ENCODE data around the gene PPP1R14B.
A peak's percentile ranks its signal among the peaks of the same experiment; 100 is the strongest.

Gene PPP1R14B

DNA sequence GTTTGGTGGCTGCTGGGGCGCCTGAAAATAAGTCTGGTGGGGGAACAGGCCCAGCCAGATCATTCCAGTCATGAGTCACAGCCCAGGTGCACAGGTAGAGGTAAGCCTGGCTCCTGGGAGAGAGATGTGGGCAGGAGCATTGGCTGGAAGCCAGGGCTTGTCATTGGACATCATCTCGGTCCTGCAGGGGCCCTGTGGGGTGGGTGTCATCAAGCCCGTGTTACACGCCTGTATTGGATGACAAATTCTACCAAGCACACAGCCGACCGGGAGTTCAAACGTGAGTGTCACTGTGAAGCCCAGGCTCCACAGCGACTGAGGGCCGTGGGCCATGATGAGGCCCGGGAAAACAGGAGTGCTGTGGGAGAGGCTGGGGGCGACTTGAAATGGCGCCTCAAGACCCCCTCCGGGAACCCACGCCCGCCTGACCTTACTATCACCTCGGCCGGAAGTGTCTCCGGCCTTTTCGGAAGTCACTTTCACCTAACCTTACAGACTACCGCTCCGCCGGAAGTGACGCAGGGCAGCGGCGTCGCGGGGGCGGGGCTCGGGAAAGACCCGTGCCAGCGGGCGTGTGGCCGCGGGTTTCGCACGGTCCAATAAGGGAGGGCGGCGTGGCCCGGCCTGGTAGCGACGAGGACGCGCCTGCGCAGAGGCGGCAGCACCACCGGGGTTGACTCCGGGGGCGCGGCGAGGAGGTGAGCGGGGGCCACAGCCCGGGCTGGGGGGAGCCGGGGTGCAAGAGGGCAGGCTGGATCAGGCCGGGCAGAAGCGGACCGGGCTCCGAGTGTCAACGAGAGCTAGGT lies 6.1 kb downstream of the PPP1R14B start, which contains the start of gene FKBP2:
TSS of gene FKBP2 (plus strand) at position 661 of the 806 bp plus-strand sequence. CDS start 1,293 bp downstream, outside the sequence.
- 2% methylated on average over 46 of the region's 58 CpGs for whole genome bisulfite sequencing (ENCODE audit: insufficient coverage)
- H3K4me3 ChIP-seq (ENCODE audit: control insufficient read depth in 1 of 7, extremely low read depth in 1 of 7, insufficient read depth in 4 of 7, low read depth in 2 of 7, low read length in 6 of 7) = peak within 1 kb of the TSS; percentile 69 to 91 (median 85)
- ChIA-PET CTCF (interaction anchor here (0.6 to 12.2 kb wide), 7 partner anchors 17 to 534 kb away, joined by 3 to 177 read pairs (median 4); partner anchors contain the start of gene FERMT3), POLR2A (interaction anchor here (0.6 to 7.6 kb wide), 11 partner anchors 9 to 150 kb away, joined by 3 to 74 read pairs (median 3); partner anchors contain the start of genes DNAJC4, FERMT3, PRDX5 and TRMT112)
- no peaks in the 10 kb centered on the region for H3K27me3 ChIP-seq (replicated peaks in 2 of 5; ENCODE audit: control insufficient read depth in 4 of 5, insufficient read depth in 5 of 5, low read length in 4 of 5)
- H3K9me3 ChIP-seq (ENCODE audit: control extremely low read depth in 1 of 5, control insufficient read depth in 4 of 5, insufficient read depth in 2 of 5, low read depth in 1 of 5, low read length in 4 of 5) = no peaks in the 10 kb centered on the region
- peak; percentile 96 to 98 (median 98) for DNase-seq
- H3K27ac ChIP-seq (ENCODE audit: insufficient read depth in 1 of 2, low read depth in 1 of 2, low read length in 2 of 2, poor library complexity in 1 of 2, severe bottlenecking in 2 of 2) = peak within 1 kb of the TSS; percentile 96 to 97
- H3K4me1 ChIP-seq (ENCODE audit: control extremely low read depth in 1 of 4, control insufficient read depth in 4 of 4, insufficient read depth in 4 of 4, low read length in 3 of 4) = peaks cover 4 to 56% (median 49%) of the 10 kb centered on the region in 4 experiments
- peaks cover 0 to 37% (median 28%) of the 10 kb centered on the region in 4 experiments for H3K36me3 ChIP-seq (ENCODE audit: control insufficient read depth in 4 of 4, insufficient read depth in 4 of 4, low read length in 3 of 4)

DNA sequence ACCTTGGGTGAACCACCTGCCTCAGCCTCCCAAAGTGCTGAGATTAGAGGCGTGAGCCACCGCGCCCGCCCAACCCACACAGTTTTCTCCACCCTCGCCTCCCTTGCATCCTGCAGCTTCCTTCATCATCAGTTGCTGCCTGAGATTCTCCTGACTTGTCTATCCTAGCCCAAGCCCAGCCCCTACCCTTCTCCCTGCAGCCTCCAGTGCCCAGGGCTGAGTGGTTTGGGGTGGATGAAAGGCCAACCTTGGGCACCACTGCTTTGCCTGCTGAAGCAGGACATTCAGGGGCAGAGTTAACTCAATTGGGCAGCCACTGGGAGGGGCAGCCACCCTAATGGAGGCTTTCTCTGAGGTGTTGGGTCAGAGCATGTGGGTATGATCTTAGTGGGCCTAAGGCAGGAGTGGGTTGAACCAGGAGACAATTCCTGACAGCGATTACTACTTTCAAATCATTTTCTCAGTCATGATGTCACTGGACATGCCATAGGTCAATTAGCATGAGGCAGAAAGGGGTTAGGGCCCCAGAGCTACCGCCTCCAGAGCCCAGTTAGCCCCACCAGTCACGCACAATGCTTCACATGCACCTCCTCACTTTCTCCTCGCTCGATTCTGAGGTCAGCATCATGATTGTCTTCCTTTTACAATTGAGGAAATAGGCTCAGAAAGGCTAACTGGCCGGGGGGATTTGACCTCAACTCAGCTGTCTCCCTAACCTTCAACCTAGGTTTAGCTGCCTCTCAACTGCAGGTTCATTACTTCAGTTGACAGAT lies 6.9 kb downstream of the PPP1R14B start:
- Histone ChIP-seq H3K4me1 (ENCODE audit: control extremely low read depth in 1 of 4, control insufficient read depth in 4 of 4, insufficient read depth in 4 of 4, low read length in 3 of 4) (peaks cover 4 to 56% (median 49%) of the 10 kb centered on the region in 4 experiments), H3K27me3 (replicated peaks in 2 of 5; ENCODE audit: control insufficient read depth in 4 of 5, insufficient read depth in 5 of 5, low read length in 4 of 5) (no peaks in the 10 kb centered on the region), H3K36me3 (ENCODE audit: control insufficient read depth in 4 of 4, insufficient read depth in 4 of 4, low read length in 3 of 4) (peaks cover 0 to 35% (median 28%) of the 10 kb centered on the region in 4 experiments), H3K9me3 (ENCODE audit: control extremely low read depth in 1 of 5, control insufficient read depth in 4 of 5, insufficient read depth in 2 of 5, low read depth in 1 of 5, low read length in 4 of 5) (no peaks in the 10 kb centered on the region), H3K4me3 (ENCODE audit: control insufficient read depth in 1 of 7, extremely low read depth in 1 of 7, insufficient read depth in 4 of 7, low read depth in 2 of 7, low read length in 6 of 7) (peak overlapping the region in 5 of 7 experiments; percentile 63 to 91 (median 85)), H3K27ac (ENCODE audit: insufficient read depth in 1 of 2, low read depth in 1 of 2, low read length in 2 of 2, poor library complexity in 1 of 2, severe bottlenecking in 2 of 2) (peak overlapping the region; percentile 96 to 97)
- ChIA-PET CTCF (interaction anchor here (1.2 to 1.5 kb wide), 2 partner anchors 10 to 33 kb away, joined by 3 to 5 read pairs; partner anchors contain the start of gene FERMT3), POLR2A (interaction anchor here (0.5 to 7.6 kb wide), 3 partner anchors 32 to 43 kb away, joined by 3 to 74 read pairs (median 4); partner anchors contain the start of gene FERMT3)
- peak in 2 of 3 donors; percentile 59 to 68 for DNase-seq
- WGBS (ENCODE audit: insufficient coverage) = 77% methylated on average over 11 of the region's 11 CpGs

- Histone ChIP-seq H3K27me3 (replicated peaks in 2 of 5; ENCODE audit: control insufficient read depth in 4 of 5, insufficient read depth in 5 of 5, low read length in 4 of 5) (no peaks in the 10 kb centered on the region), H3K27ac (ENCODE audit: insufficient read depth in 1 of 2, low read depth in 1 of 2, low read length in 2 of 2, poor library complexity in 1 of 2, severe bottlenecking in 2 of 2) (no peak overlapping the region), H3K4me1 (ENCODE audit: control extremely low read depth in 1 of 4, control insufficient read depth in 4 of 4, insufficient read depth in 4 of 4, low read length in 3 of 4) (peaks cover 4 to 51% (median 44%) of the 10 kb centered on the region in 4 experiments), H3K4me3 (ENCODE audit: control insufficient read depth in 1 of 7, extremely low read depth in 1 of 7, insufficient read depth in 4 of 7, low read depth in 2 of 7, low read length in 6 of 7) (no peak overlapping the region), H3K36me3 (ENCODE audit: control insufficient read depth in 4 of 4, insufficient read depth in 4 of 4, low read length in 3 of 4) (peaks cover 0 to 31% (median 25%) of the 10 kb centered on the region in 4 experiments), H3K9me3 (ENCODE audit: control extremely low read depth in 1 of 5, control insufficient read depth in 4 of 5, insufficient read depth in 2 of 5, low read depth in 1 of 5, low read length in 4 of 5) (no peaks in the 10 kb centered on the region)
- no peak for DNase-seq
- ChIA-PET POLR2A (no interaction called here), CTCF (interaction anchor here (0.8 to 2.1 kb wide), 5 partner anchors 11 to 33 kb away, joined by 3 to 15 read pairs (median 4); partner anchors contain the start of gene FERMT3)
- 95% methylated on average over 4 of the region's 5 CpGs for WGBS (ENCODE audit: insufficient coverage)
These were observed 7.7 kb downstream of the PPP1R14B start for GRCh38 chr11:64238999-64239398.

- Histone ChIP-seq H3K4me1 (ENCODE audit: control extremely low read depth in 1 of 4, control insufficient read depth in 4 of 4, insufficient read depth in 4 of 4, low read length in 3 of 4) (peaks cover 4 to 47% (median 42%) of the 10 kb centered on the region in 4 experiments), H3K27me3 (replicated peaks in 2 of 5; ENCODE audit: control insufficient read depth in 4 of 5, insufficient read depth in 5 of 5, low read length in 4 of 5) (no peaks in the 10 kb centered on the region), H3K27ac (ENCODE audit: insufficient read depth in 1 of 2, low read depth in 1 of 2, low read length in 2 of 2, poor library complexity in 1 of 2, severe bottlenecking in 2 of 2) (no peak overlapping the region), H3K36me3 (ENCODE audit: control insufficient read depth in 4 of 4, insufficient read depth in 4 of 4, low read length in 3 of 4) (peaks cover 0 to 22% (median 16%) of the 10 kb centered on the region in 4 experiments), H3K9me3 (ENCODE audit: control extremely low read depth in 1 of 5, control insufficient read depth in 4 of 5, insufficient read depth in 2 of 5, low read depth in 1 of 5, low read length in 4 of 5) (no peaks in the 10 kb centered on the region), H3K4me3 (ENCODE audit: control insufficient read depth in 1 of 7, extremely low read depth in 1 of 7, insufficient read depth in 4 of 7, low read depth in 2 of 7, low read length in 6 of 7) (no peak overlapping the region)
- ChIA-PET CTCF (interaction anchor here (1.1 to 2.8 kb wide), 3 partner anchors 21 to 33 kb away, joined by 4 to 15 read pairs (median 7); partner anchors contain the start of gene FERMT3), POLR2A (no interaction called here)
- 97% methylated on average over 6 of the region's 9 CpGs for WGBS (ENCODE audit: insufficient coverage)
- no peak for DNase-seq
These were observed 8.7 kb downstream of the PPP1R14B start for GRCh38 chr11:64238076-64238475.

DNA sequence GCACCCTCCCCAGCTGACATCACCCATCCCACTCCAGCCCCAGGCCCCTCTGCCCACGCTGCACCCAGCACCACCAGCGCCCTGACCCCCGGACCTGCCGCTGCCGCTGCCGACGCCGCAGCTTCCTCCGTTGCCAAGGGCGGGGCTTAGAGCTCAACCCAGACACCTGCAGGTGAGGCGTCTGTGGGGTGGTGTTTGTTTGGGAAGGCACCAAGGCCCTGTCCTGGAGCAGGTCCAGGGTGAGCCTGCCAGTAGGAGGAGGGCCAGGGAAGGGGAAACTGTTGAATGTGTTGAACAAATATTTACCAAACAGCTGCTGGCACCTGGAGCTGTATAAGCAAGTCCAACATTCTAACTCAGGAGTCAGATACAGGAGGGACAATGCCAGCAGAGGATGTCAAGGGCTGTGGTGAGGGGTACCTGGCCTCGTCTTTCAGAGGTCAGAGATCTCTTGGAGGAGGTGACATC lies 9.2 kb downstream of the PPP1R14B start:
- 100% methylated on average over 3 of the region's 12 CpGs for WGBS (ENCODE audit: insufficient coverage)
- H3K36me3 ChIP-seq (ENCODE audit: control insufficient read depth in 4 of 4, insufficient read depth in 4 of 4, low read length in 3 of 4) = peaks cover 0 to 19% (median 16%) of the 10 kb centered on the region in 4 experiments
- H3K27ac ChIP-seq (ENCODE audit: insufficient read depth in 1 of 2, low read depth in 1 of 2, low read length in 2 of 2, poor library complexity in 1 of 2, severe bottlenecking in 2 of 2) = no peak overlapping the region
- no peak for DNase-seq
- peaks cover 2 to 42% (median 36%) of the 10 kb centered on the region in 4 experiments for H3K4me1 ChIP-seq (ENCODE audit: control extremely low read depth in 1 of 4, control insufficient read depth in 4 of 4, insufficient read depth in 4 of 4, low read length in 3 of 4)
- H3K4me3 ChIP-seq (ENCODE audit: control insufficient read depth in 1 of 7, extremely low read depth in 1 of 7, insufficient read depth in 4 of 7, low read depth in 2 of 7, low read length in 6 of 7) = no peak overlapping the region
- CTCF ChIA-PET = interaction anchor here (1.6 to 2.8 kb wide), 3 partner anchors 10 to 32 kb away, joined by 6 to 15 read pairs (median 7); partner anchors contain the start of gene FERMT3
- no peaks in the 10 kb centered on the region for H3K9me3 ChIP-seq (ENCODE audit: control extremely low read depth in 1 of 5, control insufficient read depth in 4 of 5, insufficient read depth in 2 of 5, low read depth in 1 of 5, low read length in 4 of 5)
- no peaks in the 10 kb centered on the region for H3K27me3 ChIP-seq (replicated peaks in 2 of 5; ENCODE audit: control insufficient read depth in 4 of 5, insufficient read depth in 5 of 5, low read length in 4 of 5)
- POLR2A ChIA-PET = no interaction called here

DNA sequence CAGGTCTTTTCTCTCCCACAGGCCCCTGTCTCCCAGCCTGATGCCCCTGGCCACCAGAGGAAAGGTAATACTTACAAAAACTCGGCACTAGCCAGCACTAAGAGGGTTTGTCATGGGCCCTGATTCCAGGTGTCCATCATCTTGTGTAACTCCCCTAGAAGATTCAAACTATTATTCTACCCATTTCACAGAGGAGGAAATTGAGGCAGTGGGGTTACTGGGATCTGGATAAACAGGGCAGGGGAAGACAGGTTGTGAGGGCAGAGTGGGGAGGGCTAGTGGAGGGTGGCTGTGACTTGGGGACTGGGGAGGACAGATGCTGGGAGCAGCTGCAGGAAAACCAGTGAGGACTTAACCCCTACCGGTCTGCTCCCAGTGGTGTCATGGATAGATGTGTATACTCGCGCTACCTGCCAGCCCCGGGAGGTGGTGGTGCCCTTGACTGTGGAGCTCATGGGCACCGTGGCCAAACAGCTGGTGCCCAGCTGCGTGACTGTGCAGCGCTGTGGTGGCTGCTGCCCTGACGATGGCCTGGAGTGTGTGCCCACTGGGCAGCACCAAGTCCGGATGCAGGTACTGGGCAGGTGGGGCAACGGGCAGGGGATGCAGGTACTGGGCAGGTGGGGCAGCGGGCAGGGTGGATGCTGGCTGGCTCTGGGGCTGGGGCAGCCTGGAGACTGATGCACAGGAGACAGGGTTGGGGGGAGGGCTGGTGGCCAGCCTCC lies 11.1 kb downstream of the PPP1R14B start:
- Histone ChIP-seq H3K4me3 (ENCODE audit: control insufficient read depth in 1 of 7, extremely low read depth in 1 of 7, insufficient read depth in 4 of 7, low read depth in 2 of 7, low read length in 6 of 7) (peak overlapping the region in 6 of 7 experiments; percentile 35 to 84 (median 72)), H3K36me3 (ENCODE audit: control insufficient read depth in 4 of 4, insufficient read depth in 4 of 4, low read length in 3 of 4) (peaks cover 0 to 17% (median 16%) of the 10 kb centered on the region in 4 experiments), H3K27ac (ENCODE audit: insufficient read depth in 1 of 2, low read depth in 1 of 2, low read length in 2 of 2, poor library complexity in 1 of 2, severe bottlenecking in 2 of 2) (peak overlapping the region in 1 of 2 experiments; percentile 58), H3K27me3 (replicated peaks in 2 of 5; ENCODE audit: control insufficient read depth in 4 of 5, insufficient read depth in 5 of 5, low read length in 4 of 5) (no peaks in the 10 kb centered on the region), H3K9me3 (ENCODE audit: control extremely low read depth in 1 of 5, control insufficient read depth in 4 of 5, insufficient read depth in 2 of 5, low read depth in 1 of 5, low read length in 4 of 5) (no peaks in the 10 kb centered on the region), H3K4me1 (ENCODE audit: control extremely low read depth in 1 of 4, control insufficient read depth in 4 of 4, insufficient read depth in 4 of 4, low read length in 3 of 4) (peaks cover 2 to 42% (median 41%) of the 10 kb centered on the region in 4 experiments)
- CTCF ChIA-PET = interaction anchor here (1.1 to 3.2 kb wide), 5 partner anchors 9 to 30 kb away, joined by 3 to 13 read pairs (median 6); partner anchors contain the start of gene FERMT3
- POLR2A ChIA-PET = interaction anchor here (0.8 to 1.2 kb wide), 2 partner anchors 29 to 31 kb away, joined by 3 read pairs; partner anchors contain the start of gene FERMT3
- DNase-seq = no peak
- 95% methylated on average over 8 of the region's 12 CpGs for WGBS (ENCODE audit: insufficient coverage)

Data from common myeloid progenitor, CD34-positive (primary cell).